Adrenal gland (tissue), 12 donors: ENCODE results near the gene TNFRSF19. TPM values are rescaled to one million over a fixed set of nuclear protein-coding genes. Genes with fewer than 3 reads are reported as not detected.

Experiments
- DNase-seq, 7 donors: peaks; one replicate each; pipeline ENCODE4 v3.0.0-alpha.2; 2019 to 2020
- H3K27ac ChIP-seq, 5 donors: fragments of 200-600 bp; sonication (generic) in 4 of 5; 1 replicate in 3 of 5; 2 replicates in 2 of 5; pipeline versions ENCODE4 v1.5.1 to v1.8.0; 2016 to 2020; ENCODE audit warnings: mild to moderate bottlenecking in 1 of 5
- H3K27me3 ChIP-seq: fragments of 200-600 bp; 2 replicates; pipeline ENCODE4 v1.8.0; 2021
- H3K36me3 ChIP-seq, 2 donors: fragments of 200-600 bp; replicated peaks in 1 of 2; 1 replicate in 1 of 2; 2 replicates in 1 of 2; pipeline versions ENCODE4 v1.5.1 to v1.8.0; 2018 to 2022
- H3K4me1 ChIP-seq, 2 donors: fragments of 200-600 bp; replicated peaks in 1 of 2; 1 replicate in 1 of 2; 2 replicates in 1 of 2; pipeline versions ENCODE4 v1.5.1 to v1.8.0; 2018 to 2021
- H3K4me3 ChIP-seq, 4 donors: fragments of 200-600 bp; sonication (generic) in 3 of 4; one replicate each; pipeline ENCODE4 v1.5.1; 2016 to 2018
- H3K9me3 ChIP-seq, 3 donors: fragments of 200-600 bp; sonication (generic) in 1 of 3; replicated peaks in 1 of 3; 1 replicate in 2 of 3; 2 replicates in 1 of 3; pipeline versions ENCODE4 v1.5.1 to v1.8.0; 2016 to 2021
- CTCF ChIP-seq, 6 experiments: fragments of 450-650 bp in 4 of 6; fragments of 200-600 bp in 2 of 6; sonication (generic) in 1 of 6; IDR thresholded peaks; 1 replicate in 5 of 6; 2 replicates in 1 of 6; pipeline versions ENCODE4 v1.5.1 to v1.8.0; 2016 to 2021; ENCODE audit warnings: antibody characterized with exemption in 6 of 6, mild to moderate bottlenecking in 2 of 6, moderate library complexity in 1 of 6
- POLR2A ChIP-seq, 2 donors: fragments of 450-650 bp; IDR thresholded peaks; one replicate each; pipeline ENCODE4 v1.6.1; 2017; ENCODE audit warnings: antibody characterized with exemption in 2 of 2, mild to moderate bottlenecking in 2 of 2, moderate library complexity in 1 of 2
- WGBS, 4 donors: extraction: QIAGEN DNeasy Blood & Tissue Kit in 2 of 4; methylation state at CpG; one replicate each; pipeline versions ENCODE4 v1.1.5 to v1.1.7; 2013 to 2017; 5-methylcytosine and 5-hydroxymethylcytosine counted together
- intact Hi-C, 2 donors: fragments of 100-400 bp; cut with DNase I; formaldehyde crosslinking; loops; one replicate each; pipeline versions ENCODE4 v1.14.1 to v1.15.0; 2022 to 2023
- polyA plus RNA-seq, 3 donors: library from polyadenylated mRNA; stranded (reverse); fragments of 200-250 nt in 2 of 3; fragments of 350-450 nt in 1 of 3; fragmentation: Illumina TruSeq in 1 of 3; extraction: RNeasy Lipid Tissue Mini Kit (QIAGEN cat#74804) in 1 of 3; gene quantifications; one replicate each; pipeline ENCODE4 v1.2.3, GENCODE V29; 2013 to 2014
- total RNA-seq, 9 donors: library from RNA; depleted of rRNA in 4 of 9; stranded (reverse); fragments of >200 nt in 4 of 9; fragments of 120-200 nt in 1 of 9; fragmentation: NEBNext Ultra II Directional in 1 of 9; extraction: Animal tissue kit (Norgen Biotek cat#: 25700) in 1 of 9; gene quantifications; one replicate each; pipeline versions ENCODE4 v1.1.0 to v1.2.4, GENCODE V29; 2013 to 2023
- donor health status: healthy with polysubstance abuse.
- donor health status: Bipolar disorder and iron deficiency.
- donor health status: DM: yes; HTN: yes; CAD: no.
- donor health status: DM: no; HTN: no; CAD: no.
- donor health status: DM: no; HTN: no; CAD: no.
- donor health status: DM: yes; HTN: yes; CAD: no.

Gene TNFRSF19
- total and polyA plus RNA-seq, 12 donors: 0.88 to 6.7 (median 3.3) TPM

- Histone ChIP-seq H3K4me3 (no peak overlapping the region), H3K27me3 (no peaks in the 10 kb centered on the region), H3K27ac (no peak overlapping the region), H3K9me3 (no peaks in the 10 kb centered on the region), H3K4me1 (peaks cover 0 to 3% of the 10 kb centered on the region in 2 donors), H3K36me3 (no peaks in the 10 kb centered on the region)
- DNase-seq: no peak
- TF ChIP-seq CTCF (IDR thresholded peaks at IDR 0.05) (no peak), POLR2A (IDR thresholded peaks at IDR 0.05) (no peak)
- intact Hi-C loops: no loop called here
- WGBS, 4 donors: 87 to 89% (median 88%) methylated on average over 10 of the region's 10 CpGs
Measured at GRCh38 chr13:23652909-23653726, 82.9 kb downstream of the TNFRSF19 start.

GRCh38 chr13:23654111-23655110 lies 84.2 kb downstream of the TNFRSF19 start:
- H3K27me3 ChIP-seq: no peaks in the 10 kb centered on the region
- no peak overlapping the region for H3K4me3 ChIP-seq
- DNase-seq: no peak
- H3K4me1 ChIP-seq: peaks cover 0 to 3% of the 10 kb centered on the region in 2 donors
- H3K9me3 ChIP-seq: no peaks in the 10 kb centered on the region
- H3K36me3 ChIP-seq: no peaks in the 10 kb centered on the region
- intact Hi-C loops: no loop called here
- TF ChIP-seq CTCF (IDR thresholded peaks at IDR 0.05) (no peak), POLR2A (IDR thresholded peaks at IDR 0.05) (no peak)
- no peak overlapping the region for H3K27ac ChIP-seq
- WGBS, 4 donors: 81 to 94% (median 83%) methylated on average over 5 to 11 of the region's 11 CpGs

- Histone ChIP-seq H3K27me3 (no peaks in the 10 kb centered on the region), H3K4me1 (peaks cover 0 to 3% of the 10 kb centered on the region in 2 donors), H3K9me3 (no peaks in the 10 kb centered on the region), H3K27ac (no peak overlapping the region), H3K36me3 (no peaks in the 10 kb centered on the region), H3K4me3 (no peak overlapping the region)
- WGBS, 4 donors: 90 to 94% (median 93%) methylated on average over 3 of the region's 3 CpGs
- no peak for TF ChIP-seq POLR2A (IDR thresholded peaks at IDR 0.05)
- TF ChIP-seq CTCF (IDR thresholded peaks at IDR 0.05): no peak
- intact Hi-C loops: no loop called here
- DNase-seq: no peak
Measured at GRCh38 chr13:23655321-23655720, 85.1 kb downstream of the TNFRSF19 start.
